ENCODE results near the gene SPATS1. TPM values are rescaled to one million over a fixed set of nuclear protein-coding genes. Genes with fewer than 3 reads are reported as not detected.

Gene SPATS1
- total RNA-seq, 2 experiments from 2014 or later, result not detected

DNA sequence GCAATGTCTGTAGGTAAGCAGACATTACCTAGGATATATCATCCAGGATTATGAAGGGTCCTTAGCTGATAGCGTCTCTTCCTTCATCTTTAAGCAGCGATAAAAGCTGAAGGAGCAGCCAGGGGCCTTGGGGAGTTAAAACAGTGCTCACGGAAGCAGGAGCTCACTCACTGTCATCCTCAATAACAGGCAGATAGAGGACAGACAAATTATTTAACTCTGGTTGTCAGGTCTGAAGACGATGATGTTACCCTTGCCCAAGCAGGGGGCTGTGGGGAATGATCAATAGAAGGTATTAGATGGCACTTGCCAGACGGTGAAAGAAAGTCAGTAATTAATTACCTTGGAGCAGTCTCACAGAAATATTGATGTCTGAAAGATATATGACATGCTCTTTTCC lies 12.6 kb upstream of the SPATS1 start:
- Mint-ChIP-seq H3K27ac (no peak overlapping the region), H3K27me3 (peaks cover 31% of the 10 kb centered on the region), H3K4me3 (no peak overlapping the region), H3K4me1 (ENCODE audit: low read depth) (no peaks in the 10 kb centered on the region), H3K36me3 (ENCODE audit: low read depth) (no peaks in the 10 kb centered on the region), H3K9me3 (no peaks in the 10 kb centered on the region)
- POLR2A ChIA-PET, result no interaction called here
- DNase-seq (no peak), ATAC-seq (ENCODE audit: poor library complexity) (no peak)
- intact Hi-C loops (cut with DNase I, micrococcal nuclease), result no loop called here
- no peaks in the 10 kb centered on the region for H3K36me3 ChIP-seq (ENCODE audit: insufficient read depth, low read length)
- no peak overlapping the region for H3K4me3 ChIP-seq (ENCODE audit: low read length)
- H3K27me3 ChIP-seq (ENCODE audit: control insufficient read depth in 1 of 2, insufficient read depth in 2 of 2, low read length in 2 of 2), result peaks cover 0 to 4% of the 10 kb centered on the region in 2 experiments
- H3K4me1 ChIP-seq (ENCODE audit: insufficient read depth, low read length), result no peaks in the 10 kb centered on the region
- H3K27ac ChIP-seq (ENCODE audit: low read depth in 1 of 2, low read length in 2 of 2), result no peak overlapping the region
- TF ChIP-seq, protein P1, sequence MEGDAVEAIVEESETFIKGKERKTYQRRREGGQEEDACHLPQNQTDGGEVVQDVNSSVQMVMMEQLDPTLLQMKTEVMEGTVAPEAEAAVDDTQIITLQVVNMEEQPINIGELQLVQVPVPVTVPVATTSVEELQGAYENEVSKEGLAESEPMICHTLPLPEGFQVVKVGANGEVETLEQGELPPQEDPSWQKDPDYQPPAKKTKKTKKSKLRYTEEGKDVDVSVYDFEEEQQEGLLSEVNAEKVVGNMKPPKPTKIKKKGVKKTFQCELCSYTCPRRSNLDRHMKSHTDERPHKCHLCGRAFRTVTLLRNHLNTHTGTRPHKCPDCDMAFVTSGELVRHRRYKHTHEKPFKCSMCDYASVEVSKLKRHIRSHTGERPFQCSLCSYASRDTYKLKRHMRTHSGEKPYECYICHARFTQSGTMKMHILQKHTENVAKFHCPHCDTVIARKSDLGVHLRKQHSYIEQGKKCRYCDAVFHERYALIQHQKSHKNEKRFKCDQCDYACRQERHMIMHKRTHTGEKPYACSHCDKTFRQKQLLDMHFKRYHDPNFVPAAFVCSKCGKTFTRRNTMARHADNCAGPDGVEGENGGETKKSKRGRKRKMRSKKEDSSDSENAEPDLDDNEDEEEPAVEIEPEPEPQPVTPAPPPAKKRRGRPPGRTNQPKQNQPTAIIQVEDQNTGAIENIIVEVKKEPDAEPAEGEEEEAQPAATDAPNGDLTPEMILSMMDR (IDR thresholded peaks at IDR 0.05), result no peak
- CTCF ChIA-PET, result no interaction called here
- no peaks in the 10 kb centered on the region for H3K9me3 ChIP-seq (ENCODE audit: control insufficient read depth in 1 of 2, insufficient read depth in 1 of 2, low read length in 2 of 2)

DNA sequence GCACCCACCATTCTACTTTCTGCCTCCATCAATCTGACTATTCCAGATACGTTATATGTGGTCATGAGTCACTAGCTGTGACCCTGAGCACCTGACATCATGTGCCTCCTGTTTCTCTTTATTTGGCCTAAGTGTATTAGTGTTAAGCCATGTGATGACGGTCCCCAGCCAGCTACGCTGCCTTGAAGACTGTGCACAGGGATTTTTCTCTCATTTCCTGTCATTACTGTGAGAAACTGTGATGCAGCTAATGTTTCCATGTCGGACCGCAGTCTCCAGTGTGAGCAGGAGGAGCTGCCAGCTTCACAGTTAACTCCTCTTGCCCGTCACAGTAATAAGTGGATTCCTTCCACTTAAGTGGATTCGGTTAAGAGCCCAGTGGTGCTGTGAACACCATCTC lies 9.9 kb upstream of the SPATS1 start:
- Histone ChIP-seq H3K36me3 (ENCODE audit: insufficient read depth, low read length) (no peaks in the 10 kb centered on the region), H3K9me3 (ENCODE audit: control insufficient read depth in 1 of 2, insufficient read depth in 1 of 2, low read length in 2 of 2) (no peaks in the 10 kb centered on the region), H3K27ac (ENCODE audit: low read depth in 1 of 2, low read length in 2 of 2) (no peak overlapping the region), H3K4me1 (ENCODE audit: insufficient read depth, low read length) (no peaks in the 10 kb centered on the region), H3K4me3 (ENCODE audit: low read length) (no peak overlapping the region), H3K27me3 (ENCODE audit: control insufficient read depth in 1 of 2, insufficient read depth in 2 of 2, low read length in 2 of 2) (peaks cover 0 to 4% of the 10 kb centered on the region in 2 experiments)
- H3K27ac Mint-ChIP-seq, result no peak overlapping the region
- H3K4me3 Mint-ChIP-seq, result no peak overlapping the region
- TF ChIP-seq, protein P1 (IDR thresholded peaks at IDR 0.05), result no peak
- no peaks in the 10 kb centered on the region for H3K9me3 Mint-ChIP-seq
- ChIA-PET CTCF (interaction anchor here (1.1 kb wide), 1 partner anchor 64 kb away, joined by 3 read pairs; no protein-coding TSS in a partner anchor), POLR2A (no interaction called here)
- ATAC-seq (ENCODE audit: poor library complexity), result no peak
- H3K4me1 Mint-ChIP-seq (ENCODE audit: low read depth), result no peaks in the 10 kb centered on the region
- peaks cover 31% of the 10 kb centered on the region for H3K27me3 Mint-ChIP-seq
- intact Hi-C loops (cut with DNase I, micrococcal nuclease), result no loop called here
- no peak for DNase-seq
- no peaks in the 10 kb centered on the region for H3K36me3 Mint-ChIP-seq (ENCODE audit: low read depth)

DNA sequence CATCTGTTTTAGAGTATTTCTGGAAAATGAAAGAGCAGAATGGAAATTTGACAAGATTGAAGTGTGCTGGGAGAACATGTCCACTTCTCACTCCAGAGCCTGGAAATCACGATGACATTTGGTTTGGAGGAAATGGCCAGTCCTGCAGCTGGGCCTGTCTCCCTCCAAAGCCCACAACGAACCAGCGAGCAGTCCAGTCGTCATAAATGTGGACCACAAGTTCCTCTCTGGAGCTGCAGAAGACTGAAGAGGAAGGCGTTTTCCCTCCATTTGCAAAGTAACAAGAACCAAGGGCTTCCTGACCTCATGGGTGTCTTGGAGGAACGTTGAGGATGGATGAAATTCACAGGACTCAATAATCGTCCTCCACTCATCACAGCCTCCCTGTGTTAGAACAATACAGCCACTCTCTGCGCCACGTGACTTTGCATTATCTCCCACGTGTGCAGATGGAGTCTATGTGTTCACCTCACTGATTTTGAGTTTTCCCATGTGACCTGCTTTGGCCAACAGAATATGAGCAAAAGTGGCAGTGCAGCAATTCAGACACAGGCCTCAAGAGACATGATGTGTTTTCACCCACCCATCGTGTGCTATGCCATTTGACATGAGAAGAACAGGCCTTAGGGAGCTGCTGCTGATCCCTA lies 9.1 kb upstream of the SPATS1 start:
- Mint-ChIP-seq H3K4me3 (no peak overlapping the region), H3K27ac (no peak overlapping the region), H3K36me3 (ENCODE audit: low read depth) (no peaks in the 10 kb centered on the region), H3K27me3 (peaks cover 28% of the 10 kb centered on the region), H3K4me1 (ENCODE audit: low read depth) (no peaks in the 10 kb centered on the region), H3K9me3 (no peaks in the 10 kb centered on the region)
- ChIA-PET POLR2A (no interaction called here), CTCF (interaction anchor here (1.1 kb wide), 1 partner anchor 65 kb away, joined by 3 read pairs; no protein-coding TSS in a partner anchor)
- DNase-seq, result no peak
- Histone ChIP-seq H3K36me3 (ENCODE audit: insufficient read depth, low read length) (no peaks in the 10 kb centered on the region), H3K4me3 (ENCODE audit: low read length) (no peak overlapping the region), H3K27me3 (ENCODE audit: control insufficient read depth in 1 of 2, insufficient read depth in 2 of 2, low read length in 2 of 2) (peaks cover 0 to 4% of the 10 kb centered on the region in 2 experiments), H3K4me1 (ENCODE audit: insufficient read depth, low read length) (no peaks in the 10 kb centered on the region), H3K27ac (ENCODE audit: low read depth in 1 of 2, low read length in 2 of 2) (no peak overlapping the region), H3K9me3 (ENCODE audit: control insufficient read depth in 1 of 2, insufficient read depth in 1 of 2, low read length in 2 of 2) (no peaks in the 10 kb centered on the region)
- no peak for ATAC-seq (ENCODE audit: poor library complexity)
- intact Hi-C loops (cut with DNase I, micrococcal nuclease), result no loop called here
- TF ChIP-seq, protein P1 (IDR thresholded peaks at IDR 0.05), result no peak

Data from CD4-positive, alpha-beta T cell (primary cell).